ENCODE data around the gene SIK1.

SIK1 gene

DNA sequence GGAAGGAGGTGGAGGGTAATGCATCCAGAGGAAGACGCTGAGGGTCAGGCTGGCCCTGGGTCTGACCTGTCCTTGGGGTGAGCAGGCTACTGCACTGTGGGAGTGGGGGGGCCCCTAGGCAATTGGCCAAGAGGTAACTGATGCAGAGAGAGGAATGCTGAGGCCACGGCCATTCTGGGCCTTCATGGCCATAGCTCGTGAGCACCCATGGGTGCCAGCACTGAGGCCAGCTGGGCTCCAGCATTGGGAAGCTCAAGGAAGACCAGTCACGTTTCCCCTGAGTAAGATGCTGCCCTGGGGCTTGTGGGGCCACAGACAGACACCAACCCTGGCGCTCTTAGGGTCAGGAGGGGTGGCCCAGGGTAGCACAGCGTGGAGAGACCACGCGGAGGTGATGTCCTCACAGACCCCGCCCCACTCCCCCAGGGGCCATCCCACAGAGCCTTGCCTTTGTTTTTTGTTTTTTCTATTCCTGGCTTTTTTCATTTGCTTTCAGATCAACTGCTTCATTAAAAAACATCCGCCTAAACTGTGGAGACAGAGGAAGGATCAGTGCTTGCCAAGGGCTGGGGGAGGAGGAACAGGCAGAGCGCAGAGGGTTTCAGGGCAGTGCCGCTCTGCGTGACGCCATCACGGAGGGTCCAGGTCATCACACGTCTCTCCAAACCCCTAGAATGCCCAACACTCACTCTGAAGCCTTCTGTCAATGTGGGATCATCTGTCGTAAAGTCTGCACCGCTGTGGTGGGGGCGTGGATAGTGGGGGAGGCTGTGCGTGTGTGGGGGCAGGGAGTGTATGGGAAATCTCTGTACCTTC lies 61.1 kb downstream of the SIK1 start:
- no peak for DNase-seq

DNA sequence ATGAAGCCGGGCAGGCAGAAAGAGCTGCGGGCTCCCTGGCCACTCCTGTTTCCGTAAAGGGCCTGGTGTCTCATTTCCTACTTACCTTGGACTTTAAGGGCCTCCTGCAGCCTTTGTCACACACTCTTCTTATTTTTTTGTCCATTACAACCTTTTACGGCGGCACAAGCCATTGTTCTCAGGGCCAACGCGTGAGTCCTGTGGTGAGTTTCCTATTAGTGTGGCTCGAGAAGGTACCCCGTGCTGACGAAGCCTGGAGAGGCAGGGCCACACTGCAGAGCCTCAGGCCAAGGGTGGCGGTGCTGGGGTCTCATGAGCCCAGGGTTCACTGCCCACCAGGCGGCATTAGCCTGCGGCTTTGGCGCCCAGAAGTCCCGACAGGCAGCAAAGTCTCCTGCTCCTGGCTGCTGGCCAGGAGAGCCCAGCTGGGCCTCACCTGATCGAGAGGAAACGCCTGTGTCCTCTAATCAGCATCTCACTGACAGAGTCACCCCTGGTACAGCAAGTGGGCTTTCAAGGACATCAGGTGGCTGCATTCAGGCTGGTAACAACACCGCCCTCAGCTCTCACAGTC lies 62.0 kb downstream of the SIK1 start:
- no peak for DNase-seq

Measured in EL (cell line).